H1 (cell line): ENCODE results near the gene ERC1. TPM values are rescaled to one million over a fixed set of nuclear protein-coding genes. Genes with fewer than 3 reads are reported as not detected.

Experiments used
- polyA plus RNA-seq, 7 experiments: library from polyadenylated mRNA; depleted of rRNA in 3 of 7; stranded (reverse) in 5 of 7; unstranded in 2 of 7; fragments of >200 nt in 5 of 7; fragments of 200-250 nt in 2 of 7; gene quantifications; 1 replicate in 5 of 7; 2 replicates in 1 of 7; 4 replicates in 1 of 7; pipeline versions ENCODE4 v1.2.1 to v1.2.3, GENCODE V29; 2011 to 2013; ENCODE audit warnings: missing spikeins in 2 of 7, mixed read lengths in 2 of 7
- total RNA-seq: library from RNA; stranded (reverse); fragmentation: NEBNext Ultra II Directional; extraction: Animal tissue kit (Norgen Biotek cat#: 25700); gene quantifications from 2 replicates; pipeline ENCODE4 v1.2.1, GENCODE V29; 2021
- TF ChIP-seq, protein P1 (sequence below): IDR thresholded peaks from 2 replicates; pipeline ENCODE4 v1.6.1; 2012; ENCODE audit warnings: inconsistent platforms

Gene ERC1
- total and polyA plus RNA-seq, 2 of the 8 experiments (the other 6 are each of a cell fraction or from before 2014, with no cell fraction given) = 7.8 to 45.7 TPM

DNA sequence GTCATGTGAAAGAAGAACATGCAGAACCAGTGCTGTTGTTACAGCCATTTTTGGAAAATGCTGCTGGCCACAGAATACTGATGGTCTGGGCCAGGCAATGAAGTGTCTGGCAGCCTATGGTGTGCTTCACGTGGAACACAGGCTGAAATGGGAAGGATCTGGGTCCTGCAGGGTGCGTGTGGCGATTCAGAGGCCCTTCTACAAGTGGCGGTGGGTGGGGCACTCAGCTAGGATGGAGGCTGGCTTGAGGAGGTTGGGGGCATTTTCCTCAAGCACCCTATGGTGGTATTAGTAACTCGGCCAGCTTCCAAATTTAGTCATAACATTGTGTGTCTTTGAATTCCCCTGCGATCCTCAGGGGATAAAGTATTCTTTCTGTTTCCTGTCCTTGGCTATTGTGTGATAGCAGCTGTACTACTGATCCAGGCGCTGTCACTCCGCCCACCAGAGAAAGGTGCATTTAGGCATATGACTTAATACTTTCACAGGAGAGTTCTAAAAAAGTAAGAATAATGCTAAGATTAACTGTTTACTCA lies 32.4 kb upstream of the ERC1 start (continued):
- TF ChIP-seq, protein P1, sequence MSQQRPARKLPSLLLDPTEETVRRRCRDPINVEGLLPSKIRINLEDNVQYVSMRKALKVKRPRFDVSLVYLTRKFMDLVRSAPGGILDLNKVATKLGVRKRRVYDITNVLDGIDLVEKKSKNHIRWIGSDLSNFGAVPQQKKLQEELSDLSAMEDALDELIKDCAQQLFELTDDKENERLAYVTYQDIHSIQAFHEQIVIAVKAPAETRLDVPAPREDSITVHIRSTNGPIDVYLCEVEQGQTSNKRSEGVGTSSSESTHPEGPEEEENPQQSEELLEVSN = no peak
